PC-9 (cell line): Measurements from ENCODE around the gene PEX13. TPM values are rescaled to one million over a fixed set of nuclear protein-coding genes. Genes with fewer than 3 reads are reported as not detected.
"Not testable (repeated sequence)": the region's sequence is repeated elsewhere in the genome, so short reads cannot be mapped to it uniquely, and the experiment has no call there.

ENCODE experiments used
- BruUV-seq: library from RNA; stranded (reverse); fragments of 400-500 nt; replicated peaks from 2 replicates; lab custom pipeline; 2021; lab: Mats Ljungman, UMichigan
- CTCF ChIA-PET: fragments of 300-600 bp; sonication (Branson Sonifier 250); formaldehyde crosslinking; loops from one replicate; lab custom pipeline; 2022; ENCODE audit warnings: antibody characterized with exemption; lab: Charles Lee
- POLR2A ChIA-PET: fragments of 300-600 bp; sonication (Branson Sonifier 250); formaldehyde crosslinking; loops from one replicate; lab custom pipeline; 2022; ENCODE audit warnings: antibody characterized with exemption; ENCODE audit not compliant: unreplicated experiment; lab: Charles Lee
- DNase-seq, 2 experiments: peaks; one replicate each; pipeline versions ENCODE4 v3.0.0 to v3.0.0-alpha.2; 2015 to 2022; ENCODE audit warnings: mixed read lengths in 1 of 2
- H2AFZ ChIP-seq: fragments of 200-600 bp; sonication (generic); 2 replicates; pipeline ENCODE4 v1.8.1; 2017; ENCODE audit warnings: antibody characterized with exemption
- H3F3A ChIP-seq: fragments of 200-600 bp; sonication (generic); 2 replicates; pipeline ENCODE4 v1.8.1; 2017; ENCODE audit warnings: antibody characterized with exemption, mild to moderate bottlenecking, low read depth; ENCODE audit not compliant: insufficient read depth
- H3K27ac ChIP-seq: fragments of 200-600 bp; sonication (generic); 2 replicates; pipeline ENCODE4 v1.6.1; 2016; ENCODE audit warnings: mixed run types
- H3K27me3 ChIP-seq: fragments of 200-600 bp; sonication (generic); 2 replicates; pipeline ENCODE4 v1.6.1; 2016; ENCODE audit warnings: low read depth, mixed run types; ENCODE audit not compliant: insufficient read depth
- H3K36me3 ChIP-seq: fragments of 200-600 bp; sonication (generic); 2 replicates; pipeline ENCODE4 v1.6.1; 2016; ENCODE audit warnings: low read depth, mixed run types
- H3K4me1 ChIP-seq: fragments of 200-600 bp; sonication (generic); replicated peaks from 2 replicates; pipeline ENCODE4 v1.6.1; 2016; ENCODE audit warnings: mixed run types; ENCODE audit not compliant: insufficient read depth
- H3K4me2 ChIP-seq: fragments of 200-600 bp; sonication (generic); 2 replicates; pipeline ENCODE4 v1.6.1; 2017; ENCODE audit warnings: mixed run types
- H3K4me3 ChIP-seq: fragments of 200-600 bp; sonication (generic); 2 replicates; pipeline ENCODE4 v1.6.1; 2016; ENCODE audit warnings: mixed run types
- H3K79me2 ChIP-seq: fragments of 200-600 bp; sonication (generic); 2 replicates; pipeline ENCODE4 v1.6.1; 2017; ENCODE audit warnings: low read depth, mixed run types
- H3K9me2 ChIP-seq: fragments of 200-600 bp; sonication (generic); 2 replicates; pipeline ENCODE4 v1.8.1; 2017; ENCODE audit warnings: mild to moderate bottlenecking; ENCODE audit not compliant: insufficient read depth
- H3K9me3 ChIP-seq: fragments of 200-600 bp; sonication (generic); 2 replicates; pipeline ENCODE4 v1.8.1; 2016; ENCODE audit warnings: low read depth; ENCODE audit not compliant: insufficient read depth
- H4K20me1 ChIP-seq: fragments of 200-600 bp; sonication (generic); 2 replicates; pipeline ENCODE4 v1.8.1; 2017; ENCODE audit not compliant: insufficient read depth
- CTCF ChIP-seq: fragments of 200-600 bp; sonication (generic); conservative IDR thresholded peaks from 2 replicates; pipeline ENCODE4 v1.6.1; 2017; ENCODE audit warnings: mixed run types, antibody characterized with exemption, mild to moderate bottlenecking, moderate library complexity
- EZH2 ChIP-seq: fragments of 200-600 bp; sonication (generic); IDR thresholded peaks from 2 replicates; pipeline ENCODE4 v1.8.0; 2017; ENCODE audit warnings: antibody characterized with exemption, low read depth
- intact Hi-C: fragments of 100-400 bp; cut with micrococcal nuclease; formaldehyde crosslinking; loops from one replicate; pipeline ENCODE4 v1.10.0; 2022; ENCODE audit not compliant: unreplicated experiment
- total RNA-seq: library from RNA; stranded (reverse); gene quantifications from 2 replicates; pipeline ENCODE4 v1.2.3, GENCODE V29; 2021

Gene PEX13
- total RNA-seq, 1 experiment from 2014 or later: 32.4 TPM

DNA sequence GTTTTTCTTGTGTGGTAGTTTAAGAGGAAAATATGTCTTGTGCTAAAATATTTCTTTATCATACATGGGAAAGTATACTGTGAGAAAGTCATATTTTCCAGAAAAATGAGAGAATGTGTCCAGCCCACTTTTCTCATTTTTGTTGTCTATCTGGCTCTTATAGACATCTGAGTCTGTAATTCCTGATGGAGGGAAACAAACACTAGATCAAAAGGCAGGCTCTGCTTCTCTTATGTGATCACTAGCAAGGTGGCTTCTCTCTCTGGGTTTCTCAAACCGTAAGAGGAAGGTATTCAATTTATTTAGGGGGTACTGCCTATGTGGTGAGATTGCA lies 40.0 kb upstream of the PEX13 start:
- Histone ChIP-seq H3K4me1 (no peaks in the 10 kb centered on the region), H3K4me3 (no peak overlapping the region), H3K4me2 (no peak overlapping the region), H3F3A (no peaks in the 10 kb centered on the region), H4K20me1 (no peaks in the 10 kb centered on the region), H3K79me2 (no peaks in the 10 kb centered on the region), H3K27ac (no peak overlapping the region), H2AFZ (no peak overlapping the region), H3K9me3 (no peaks in the 10 kb centered on the region), H3K36me3 (no peaks in the 10 kb centered on the region), H3K27me3 (no peaks in the 10 kb centered on the region), H3K9me2 (no peaks in the 10 kb centered on the region)
- intact Hi-C loops: no loop called here
- CTCF ChIA-PET: interaction anchor here (0.7 kb wide), 1 partner anchor 200 kb away, joined by 11 read pairs; no protein-coding TSS in a partner anchor
- POLR2A ChIA-PET: no interaction called here
- TF ChIP-seq EZH2 (no peak), CTCF (no peak)
- BruUV-seq: no TSS peak
- DNase-seq: no peak

- BruUV-seq: no TSS peak
- intact Hi-C loops: no loop called here
- Histone ChIP-seq H3K4me2 (no peak overlapping the region), H3K36me3 (no peaks in the 10 kb centered on the region), H3K4me1 (no peaks in the 10 kb centered on the region), H3F3A (no peaks in the 10 kb centered on the region), H3K9me2 (no peaks in the 10 kb centered on the region), H2AFZ (no peak overlapping the region), H3K4me3 (no peak overlapping the region), H4K20me1 (no peaks in the 10 kb centered on the region), H3K27me3 (no peaks in the 10 kb centered on the region), H3K79me2 (no peaks in the 10 kb centered on the region), H3K27ac (no peak overlapping the region), H3K9me3 (no peaks in the 10 kb centered on the region)
- DNase-seq: no peak
- POLR2A ChIA-PET: no interaction called here
- CTCF ChIA-PET: no interaction called here
- TF ChIP-seq EZH2 (no peak), CTCF (no peak)
These were observed 38.3 kb upstream of the PEX13 start for GRCh38 chr2:60979231-60979630.

- POLR2A ChIA-PET: no interaction called here
These were observed 37.3 kb upstream of the PEX13 start for GRCh38 chr2:60980071-60980815.

DNA sequence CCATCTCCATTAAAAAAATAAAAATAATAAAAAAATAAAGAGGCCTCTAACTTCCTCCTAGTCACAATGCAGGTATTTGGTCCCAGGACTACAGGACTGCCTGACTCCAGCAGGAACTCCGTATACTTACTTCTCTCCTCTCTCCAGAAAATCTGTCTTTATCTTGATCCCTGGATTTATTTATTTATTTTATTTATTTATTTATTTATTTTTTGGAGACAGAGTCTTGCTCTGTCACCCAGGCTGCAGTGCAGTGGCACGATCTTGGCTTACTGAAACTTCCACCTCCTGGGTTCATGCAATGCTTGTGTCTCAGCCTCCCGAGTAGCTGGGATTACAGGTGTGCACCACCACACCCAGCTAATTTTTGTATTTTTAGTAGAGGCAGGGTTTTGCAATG lies 35.5 kb upstream of the PEX13 start:
- H3K27me3 ChIP-seq, H3F3A ChIP-seq, intact Hi-C loops, H3K4me3 ChIP-seq, CTCF ChIA-PET, H4K20me1 ChIP-seq, H3K79me2 ChIP-seq, H3K4me1 ChIP-seq, H3K36me3 ChIP-seq, H3K4me2 ChIP-seq, BruUV-seq, H3K27ac ChIP-seq, H3K9me3 ChIP-seq, DNase-seq, H2AFZ ChIP-seq, H3K9me2 ChIP-seq: not testable (repeated sequence)
- POLR2A ChIA-PET: interaction anchor here (0.7 kb wide), 1 partner anchor 80 kb away, joined by 3 read pairs; no protein-coding TSS in a partner anchor

More at GRCh38 chr2:60980071-60980815, 37.3 kb upstream of the PEX13 start:
- H3K9me3 ChIP-seq: no peaks in the 10 kb centered on the region
- H4K20me1 ChIP-seq: no peaks in the 10 kb centered on the region
- no peaks in the 10 kb centered on the region for H3K79me2 ChIP-seq
- H3K27me3 ChIP-seq: no peaks in the 10 kb centered on the region
- no peak for DNase-seq
- no peaks in the 10 kb centered on the region for H3K9me2 ChIP-seq
- no TSS peak for BruUV-seq
- no peaks in the 10 kb centered on the region for H3F3A ChIP-seq
- H3K4me1 ChIP-seq: no peaks in the 10 kb centered on the region
- no peaks in the 10 kb centered on the region for H3K36me3 ChIP-seq
- intact Hi-C loops: no loop called here
- no peak overlapping the region for H3K27ac ChIP-seq
- CTCF ChIA-PET: no interaction called here
- H3K4me3 ChIP-seq: no peak overlapping the region
- TF ChIP-seq CTCF (no peak), EZH2 (no peak)
- H3K4me2 ChIP-seq: no peak overlapping the region
- H2AFZ ChIP-seq: no peak overlapping the region
